HG02981 (cell line): Measurements from ENCODE around the gene NPAS3.

ENCODE experiments used
- ATAC-seq: cut with Tn5 transposase; IDR thresholded peaks from one replicate; pipeline ENCODE4 v1.9.1; 2021; ENCODE audit warnings: mild to moderate bottlenecking, moderate library complexity; ENCODE audit not compliant: unreplicated experiment

The NPAS3 gene

DNA sequence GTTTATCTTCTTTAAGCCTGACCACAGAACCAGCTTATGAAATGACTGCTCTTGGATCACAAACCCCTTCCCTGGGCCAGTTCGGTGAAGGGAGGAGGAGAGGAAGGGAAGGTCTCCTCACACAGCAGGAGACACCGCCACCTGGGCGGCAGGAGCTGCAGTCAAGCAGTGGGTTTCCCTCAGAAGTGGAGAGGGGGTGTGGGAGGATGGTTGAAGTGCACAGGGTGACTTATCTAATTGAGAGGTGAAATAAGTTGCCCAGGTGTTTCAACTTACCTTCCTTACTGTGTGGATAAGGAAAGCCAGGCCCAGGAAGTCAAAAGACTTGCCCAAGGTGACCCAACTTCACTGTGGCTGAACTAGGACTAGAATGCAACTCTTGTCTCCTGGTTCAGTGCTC, 905.4 kb downstream of the NPAS3 start:
- ATAC-seq, result no peak

- no peak for ATAC-seq
Measured at GRCh38 chr14:33846100-33846824, 907.6 kb downstream of the NPAS3 start.

DNA sequence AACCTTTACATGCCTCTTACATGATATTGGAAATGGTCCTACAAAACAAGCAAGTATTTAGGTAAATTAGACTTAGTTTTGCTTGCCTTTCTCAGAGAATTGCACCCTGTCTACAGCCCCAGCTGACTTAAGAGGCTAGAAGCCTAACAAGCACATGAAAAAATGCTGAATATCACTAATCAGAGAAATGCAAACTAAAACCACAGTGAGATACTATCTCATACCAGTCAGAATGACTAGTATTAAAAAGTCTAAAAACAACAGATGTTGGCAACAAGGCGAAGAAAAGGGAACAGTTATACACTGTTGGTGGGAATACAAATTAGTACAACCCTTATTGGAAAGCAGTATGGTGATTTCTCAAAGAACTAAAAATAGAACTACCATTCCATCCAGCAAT, 908.4 kb downstream of the NPAS3 start:
- ATAC-seq, result no peak

DNA sequence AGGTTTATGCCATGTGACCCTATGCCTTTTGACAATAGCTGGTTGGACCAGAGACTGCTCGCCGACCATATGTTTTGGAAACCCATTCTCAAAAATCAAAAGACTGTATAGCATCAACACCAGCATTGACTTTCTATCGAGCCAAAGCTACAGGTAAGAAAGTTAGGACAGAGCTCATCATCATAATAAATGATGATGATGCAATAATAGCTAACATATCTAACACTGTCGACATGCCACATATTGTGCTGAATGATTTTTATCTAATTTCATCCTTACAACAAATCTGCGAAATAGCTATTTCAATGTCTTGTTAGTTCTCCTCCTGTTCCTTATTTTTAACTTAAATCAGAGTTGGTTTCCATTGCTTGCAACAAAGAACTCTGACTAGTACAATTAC, 909.3 kb downstream of the NPAS3 start:
- ATAC-seq, result no peak

- ATAC-seq, result no peak
Measured at GRCh38 chr14:33848706-33849454, 910.2 kb downstream of the NPAS3 start.

- no peak for ATAC-seq
Measured at GRCh38 chr14:33849455-33849801, 910.7 kb downstream of the NPAS3 start.

GRCh38 chr14:33850826-33851225, 912.1 kb downstream of the NPAS3 start:
- no peak for ATAC-seq

DNA sequence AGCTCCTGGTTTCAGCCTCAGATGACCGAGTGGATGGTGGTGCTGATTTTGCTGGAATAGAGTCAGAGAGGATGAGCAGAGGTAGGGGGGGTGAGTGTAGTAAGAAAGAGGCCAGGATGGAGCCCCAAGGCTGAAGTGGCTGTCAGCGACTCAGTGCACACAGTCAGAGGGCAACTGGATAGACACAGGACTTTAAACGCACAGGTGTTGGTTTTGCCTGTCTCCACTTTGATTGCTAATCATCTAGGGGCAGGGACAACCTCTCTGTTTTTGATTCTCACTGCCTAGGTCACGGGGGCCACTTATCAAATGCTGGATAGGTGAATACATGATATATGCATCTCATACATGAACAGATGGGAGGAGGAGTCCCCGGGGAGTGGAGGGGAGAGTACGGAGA, 912.7 kb downstream of the NPAS3 start:
- ATAC-seq, result no peak

DNA sequence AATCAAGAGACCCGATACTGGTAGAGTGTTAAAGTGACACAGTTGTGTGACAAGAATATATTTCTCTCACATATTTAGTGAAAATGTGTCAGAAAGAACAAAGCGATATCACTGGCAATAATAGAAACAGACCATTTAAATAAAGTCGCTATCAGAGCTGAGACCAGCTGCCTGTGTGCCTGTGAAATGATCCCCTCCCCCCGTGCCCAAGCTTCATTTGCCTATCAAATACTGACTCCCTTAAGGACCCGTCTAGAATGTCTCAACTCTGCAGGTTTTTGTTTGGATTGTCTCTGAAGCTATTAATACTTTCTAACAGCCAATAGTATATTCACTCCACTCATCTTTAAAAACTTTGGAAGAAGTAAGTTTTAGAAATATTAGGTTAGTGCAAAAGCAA, 913.3 kb downstream of the NPAS3 start:
- ATAC-seq, result no peak
